HUES6 (cell line): ENCODE data around the gene EFNB3.

Experiments
- H3K27ac ChIP-seq: 2 replicates; pipeline ENCODE4 v1.7.0; 2013; ENCODE audit warnings: low read depth, mild to moderate bottlenecking, low read length, inconsistent platforms
- H3K27me3 ChIP-seq: 2 replicates; pipeline ENCODE4 v1.6.1; 2013; ENCODE audit warnings: low read length; ENCODE audit not compliant: control insufficient read depth, insufficient read depth
- H3K36me3 ChIP-seq: 2 replicates; pipeline ENCODE4 v1.6.1; 2013; ENCODE audit warnings: low read length; ENCODE audit not compliant: control insufficient read depth, insufficient read depth
- H3K4me1 ChIP-seq: 2 replicates; pipeline ENCODE4 v1.6.1; 2013; ENCODE audit warnings: low read length; ENCODE audit not compliant: control insufficient read depth, insufficient read depth
- H3K4me3 ChIP-seq: 2 replicates; pipeline ENCODE4 v1.5.1; 2013; ENCODE audit warnings: low read depth, low read length
- H3K9ac ChIP-seq: one replicate; pipeline ENCODE4 v1.6.1; 2013; ENCODE audit warnings: mild to moderate bottlenecking, low read length
- H3K9me3 ChIP-seq: 2 replicates; pipeline ENCODE4 v1.6.1; 2013; ENCODE audit warnings: low read depth, low read length; ENCODE audit not compliant: control insufficient read depth, insufficient read depth

Gene EFNB3

DNA sequence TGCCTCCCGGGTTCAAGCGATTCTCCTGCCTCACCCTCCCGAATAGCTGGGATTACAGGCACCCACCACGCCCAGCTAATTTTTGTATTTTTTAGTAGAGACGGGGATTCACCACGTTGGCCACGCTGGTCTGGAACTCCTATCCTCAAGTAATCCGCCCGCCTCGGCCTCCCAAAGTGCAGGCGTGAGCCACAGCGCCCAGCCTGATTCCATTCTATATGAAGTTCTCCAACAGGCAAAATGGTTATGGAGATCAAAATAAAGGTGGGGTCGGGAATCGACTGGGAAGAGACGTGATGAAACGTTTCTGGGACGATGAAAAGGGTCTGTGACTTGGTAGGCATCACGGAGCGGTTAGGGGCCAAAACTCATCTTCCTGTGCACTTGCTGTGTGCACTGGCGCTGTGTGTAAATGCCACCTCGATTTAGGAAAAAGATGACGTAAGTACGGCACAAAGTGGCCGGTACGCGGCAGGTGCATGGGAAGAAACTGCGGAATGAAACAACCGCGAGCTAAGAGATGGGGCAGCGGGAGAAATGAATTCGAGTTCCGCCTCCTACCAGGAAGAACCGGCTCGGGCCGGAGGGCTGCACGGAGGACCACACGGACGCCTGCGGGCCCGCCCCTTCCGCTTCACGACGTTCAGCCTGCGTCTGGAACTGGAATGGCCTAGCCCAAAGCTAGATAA lies 19.3 kb upstream of the EFNB3 start:
- Histone ChIP-seq H3K27me3 (no peaks in the 10 kb centered on the region), H3K9me3 (no peaks in the 10 kb centered on the region), H3K4me3 (peak overlapping the region; percentile 85), H3K27ac (peak overlapping the region; percentile 99), H3K36me3 (peaks cover 15% of the 10 kb centered on the region; the same call in 1 of the 2 replicates), H3K9ac (peak overlapping the region; percentile 98), H3K4me1 (peaks cover 14% of the 10 kb centered on the region; the same call in 1 of the 2 replicates)

DNA sequence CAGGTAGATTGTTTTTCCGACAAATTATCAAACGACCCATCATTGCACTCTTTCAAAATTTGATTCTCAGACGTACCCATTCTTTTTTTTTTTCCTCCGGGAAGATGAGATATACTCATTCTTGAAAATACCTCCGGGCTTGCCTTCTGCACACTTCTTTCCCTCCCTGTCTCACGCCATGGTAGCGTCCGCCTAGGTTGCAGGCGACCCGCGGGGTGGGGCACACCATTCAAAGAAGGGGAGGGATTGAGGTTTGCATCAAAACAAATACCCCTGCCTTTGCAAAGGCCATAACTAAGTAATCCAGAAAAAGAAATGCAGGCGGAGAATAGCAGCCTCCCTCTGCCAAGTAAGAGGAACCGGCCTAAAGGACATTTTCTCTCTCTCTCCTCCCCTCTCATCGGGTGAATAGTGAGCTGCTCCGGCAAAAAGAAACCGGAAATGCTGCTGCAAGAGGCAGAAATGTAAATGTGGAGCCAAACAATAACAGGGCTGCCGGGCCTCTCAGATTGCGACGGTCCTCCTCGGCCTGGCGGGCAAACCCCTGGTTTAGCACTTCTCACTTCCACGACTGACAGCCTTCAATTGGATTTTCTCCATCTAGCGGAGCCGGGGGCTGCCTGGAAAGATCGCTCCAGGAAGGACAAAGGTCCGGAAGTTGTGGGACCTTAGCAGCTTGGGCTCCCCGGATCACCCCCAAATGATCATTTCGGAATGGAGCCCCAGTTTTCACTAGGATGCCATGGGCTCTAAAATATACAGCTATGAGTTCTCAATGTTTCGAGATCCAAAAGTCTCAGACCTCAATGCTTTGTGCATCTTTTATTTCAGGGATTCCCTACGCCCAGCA lies 18.6 kb upstream of the EFNB3 start:
- peak overlapping the region; percentile 99 for H3K27ac ChIP-seq
- peaks cover 14% of the 10 kb centered on the region; the same call in 1 of the 2 replicates for H3K4me1 ChIP-seq
- H3K36me3 ChIP-seq, result peaks cover 15% of the 10 kb centered on the region; the same call in 1 of the 2 replicates
- H3K9me3 ChIP-seq, result no peaks in the 10 kb centered on the region
- H3K27me3 ChIP-seq, result no peaks in the 10 kb centered on the region
- peak overlapping the region; percentile 98 for H3K9ac ChIP-seq
- peak overlapping the region; percentile 85 for H3K4me3 ChIP-seq

DNA sequence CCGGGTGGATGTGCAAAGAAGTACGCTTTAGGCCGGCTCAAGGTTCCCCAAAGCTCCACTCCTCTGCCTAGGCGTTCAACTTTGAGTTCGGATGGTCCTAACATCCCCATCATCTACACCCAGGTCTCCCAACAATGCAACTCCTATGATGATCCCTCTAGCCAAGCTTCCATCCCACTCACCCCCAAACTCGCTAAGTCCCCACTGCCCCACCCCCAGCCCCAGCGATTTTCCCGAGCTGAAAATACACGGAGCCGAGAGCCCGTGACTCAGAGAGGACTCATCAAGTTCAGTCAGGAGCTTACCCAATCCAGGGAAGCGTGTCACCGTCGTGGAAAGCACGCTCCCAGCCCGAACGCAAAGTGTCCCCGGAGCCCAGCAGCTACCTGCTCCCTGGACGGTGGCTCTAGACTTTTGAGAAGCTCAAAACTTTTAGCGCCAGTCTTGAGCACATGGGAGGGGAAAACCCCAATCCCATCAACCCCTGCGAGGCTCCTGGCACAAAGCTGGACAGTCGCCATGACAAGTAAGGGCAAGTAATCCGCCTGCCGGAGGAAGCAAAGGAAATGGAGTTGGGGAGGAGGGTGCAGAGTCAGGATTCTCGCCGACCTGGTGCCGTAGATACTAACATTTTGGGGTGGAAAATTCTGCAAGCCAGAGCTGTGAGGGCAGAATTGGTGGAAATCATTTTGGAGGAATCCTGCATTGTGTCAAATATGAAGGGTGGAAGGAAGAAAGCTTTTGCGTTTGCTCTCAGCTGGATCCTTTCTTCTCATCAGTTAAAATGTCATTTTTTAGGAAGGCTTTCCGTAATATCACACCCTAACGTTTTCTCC lies 17.7 kb upstream of the EFNB3 start, which contains the start of gene TP53:
Gene TP53, minus strand, starts transcription at position 419 of the 836 bp plus-strand sequence. CDS start 10,896 bp downstream, outside the sequence.
- no peaks in the 10 kb centered on the region for H3K9me3 ChIP-seq
- peak within 1 kb of the TSS; percentile 85 for H3K4me3 ChIP-seq
- H3K4me1 ChIP-seq, result peaks cover 14% of the 10 kb centered on the region; the same call in 1 of the 2 replicates
- peak within 1 kb of the TSS; percentile 98 for H3K9ac ChIP-seq
- no peaks in the 10 kb centered on the region for H3K27me3 ChIP-seq
- H3K36me3 ChIP-seq, result peaks cover 15% of the 10 kb centered on the region; the same call in 1 of the 2 replicates
- H3K27ac ChIP-seq, result peak within 1 kb of the TSS; percentile 99

DNA sequence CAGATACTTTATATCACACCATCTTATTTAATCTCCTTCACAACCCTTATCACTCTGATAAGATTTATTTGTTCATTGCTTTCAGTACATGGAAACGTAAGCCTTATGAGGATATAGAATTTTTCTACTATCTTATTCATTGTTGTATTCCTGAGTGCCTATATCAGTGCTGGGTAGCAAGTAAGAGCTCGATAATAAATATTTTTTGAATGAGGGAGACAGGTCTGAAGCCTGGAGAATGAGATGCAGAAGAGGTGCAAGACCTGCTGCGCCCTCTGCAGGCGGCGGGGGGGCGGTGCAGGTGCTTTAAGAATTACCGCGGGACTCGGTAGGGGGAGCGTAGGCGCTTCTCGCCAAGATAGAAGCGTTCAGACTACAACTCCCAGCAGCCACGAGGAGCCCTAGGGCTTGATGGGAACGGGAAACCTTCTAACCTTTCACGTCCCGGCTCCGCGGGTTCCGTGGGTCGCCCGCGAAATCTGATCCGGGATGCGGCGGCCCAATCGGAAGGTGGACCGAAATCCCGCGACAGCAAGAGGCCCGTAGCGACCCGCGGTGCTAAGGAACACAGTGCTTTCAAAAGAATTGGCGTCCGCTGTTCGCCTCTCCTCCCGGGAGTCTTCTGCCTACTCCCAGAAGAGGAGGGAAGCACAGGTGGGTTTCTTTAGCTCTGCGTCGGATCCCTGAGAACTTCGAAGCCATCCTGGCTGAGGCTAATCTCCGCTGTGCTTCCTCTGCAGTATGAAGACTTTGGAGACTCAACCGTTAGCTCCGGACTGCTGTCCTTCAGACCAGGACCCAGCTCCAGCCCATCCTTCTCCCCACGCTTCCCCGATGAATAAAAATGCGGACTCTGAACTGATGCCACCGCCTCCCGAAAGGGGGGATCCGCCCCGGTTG lies 16.8 kb upstream of the EFNB3 start, which contains the start of gene WRAP53:
Gene WRAP53, plus strand, starts transcription at position 570 of the 900 bp plus-strand sequence. Its CDS starts 172 bp downstream, at position 742.
- Histone ChIP-seq H3K27me3 (no peaks in the 10 kb centered on the region), H3K4me3 (peak within 1 kb of the TSS; percentile 85), H3K36me3 (peaks cover 14% of the 10 kb centered on the region), H3K4me1 (peaks cover 14% of the 10 kb centered on the region; the same call in 1 of the 2 replicates), H3K9me3 (no peaks in the 10 kb centered on the region), H3K27ac (peak within 1 kb of the TSS; percentile 99), H3K9ac (peak within 1 kb of the TSS; percentile 98)

DNA sequence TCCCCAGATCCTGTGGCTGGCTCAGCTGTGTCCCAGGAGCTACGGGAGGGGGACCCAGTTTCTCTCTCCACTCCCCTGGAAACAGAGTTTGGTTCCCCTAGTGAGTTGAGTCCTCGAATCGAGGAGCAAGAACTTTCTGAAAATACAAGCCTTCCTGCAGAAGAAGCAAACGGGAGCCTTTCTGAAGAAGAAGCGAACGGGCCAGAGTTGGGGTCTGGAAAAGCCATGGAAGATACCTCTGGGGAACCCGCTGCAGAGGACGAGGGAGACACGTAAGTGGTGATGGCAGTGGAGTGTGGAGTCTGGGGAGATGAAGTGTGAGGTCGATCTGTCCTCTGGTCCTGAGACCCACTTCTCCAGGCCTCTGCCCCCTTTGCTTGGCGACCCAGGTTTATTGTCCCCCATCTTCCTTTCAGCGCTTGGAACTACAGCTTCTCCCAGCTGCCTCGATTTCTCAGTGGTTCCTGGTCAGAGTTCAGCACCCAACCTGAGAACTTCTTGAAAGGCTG lies 16.1 kb upstream of the EFNB3 start:
- peaks cover 16% of the 10 kb centered on the region for H3K36me3 ChIP-seq
- H3K27ac ChIP-seq, result no peak overlapping the region
- H3K4me1 ChIP-seq, result peaks cover 14% of the 10 kb centered on the region; the same call in 1 of the 2 replicates
- H3K27me3 ChIP-seq, result no peaks in the 10 kb centered on the region
- H3K4me3 ChIP-seq, result peak overlapping the region; percentile 65
- no peaks in the 10 kb centered on the region for H3K9me3 ChIP-seq
- peak overlapping the region; percentile 74 for H3K9ac ChIP-seq

DNA sequence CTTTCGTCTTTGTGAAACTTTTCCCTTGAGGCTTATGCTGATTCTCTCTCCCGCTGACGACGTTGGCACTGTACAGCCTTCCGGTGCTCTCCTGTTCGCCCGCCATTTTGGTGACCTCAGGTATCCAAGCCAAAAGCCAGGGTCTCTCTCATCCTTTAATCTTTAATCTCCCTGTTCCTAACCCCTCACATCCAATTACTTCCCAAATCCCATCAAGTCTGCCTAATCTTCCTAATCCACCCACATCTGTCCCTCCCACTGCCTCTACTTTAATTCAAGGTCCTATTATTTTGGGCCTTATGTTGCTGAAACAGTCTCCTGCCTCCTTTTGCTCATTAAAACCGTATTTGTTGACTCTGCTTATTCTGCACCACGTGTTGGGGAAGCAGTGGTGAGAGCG lies 9.4 kb upstream of the EFNB3 start:
- Histone ChIP-seq H3K9ac (no peak overlapping the region), H3K4me1 (no peaks in the 10 kb centered on the region), H3K36me3 (peaks cover 19% of the 10 kb centered on the region), H3K27ac (no peak overlapping the region), H3K4me3 (no peak overlapping the region), H3K27me3 (no peaks in the 10 kb centered on the region), H3K9me3 (no peaks in the 10 kb centered on the region)

DNA sequence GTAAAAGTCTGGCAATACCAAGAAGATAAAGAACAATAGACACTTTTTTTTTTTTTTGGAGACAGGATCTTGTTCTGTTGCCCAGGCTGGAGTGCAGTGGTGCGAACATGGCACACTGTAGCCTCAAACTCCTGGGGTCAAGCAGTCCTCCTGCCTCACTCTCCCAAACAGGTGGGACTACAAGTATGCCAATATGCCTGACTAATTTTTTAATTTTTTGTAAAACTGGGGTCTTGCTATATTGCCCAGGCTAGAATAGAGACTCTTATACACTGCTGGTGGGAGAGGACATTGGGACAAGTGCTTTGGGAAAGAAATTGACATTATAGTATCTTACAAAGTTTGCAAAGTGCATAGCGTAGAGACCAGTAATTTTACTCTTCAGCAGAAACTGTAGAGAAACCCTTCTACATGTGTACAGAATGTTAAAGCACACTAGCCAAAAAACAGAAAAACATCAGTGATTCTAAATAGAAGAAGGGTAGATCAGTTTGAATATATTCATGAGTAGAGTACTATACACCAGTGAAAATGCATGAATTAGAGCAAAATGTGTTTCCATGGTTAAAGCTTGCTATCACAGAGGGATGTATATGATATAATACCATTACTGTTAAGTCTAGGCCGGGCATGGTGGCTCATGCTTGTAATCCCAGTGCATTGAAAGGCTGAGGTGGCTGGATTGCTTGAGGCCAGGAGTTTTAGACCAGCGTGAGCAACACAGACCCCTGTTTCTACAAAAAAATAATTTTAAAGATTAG lies 7.0 kb upstream of the EFNB3 start:
- Histone ChIP-seq H3K36me3 (peaks cover 25% of the 10 kb centered on the region), H3K4me1 (peaks cover under 1% of the 10 kb centered on the region; the same call in 1 of the 2 replicates), H3K27ac (no peak overlapping the region), H3K9me3 (no peaks in the 10 kb centered on the region), H3K9ac (no peak overlapping the region), H3K4me3 (no peak overlapping the region), H3K27me3 (no peaks in the 10 kb centered on the region)

DNA sequence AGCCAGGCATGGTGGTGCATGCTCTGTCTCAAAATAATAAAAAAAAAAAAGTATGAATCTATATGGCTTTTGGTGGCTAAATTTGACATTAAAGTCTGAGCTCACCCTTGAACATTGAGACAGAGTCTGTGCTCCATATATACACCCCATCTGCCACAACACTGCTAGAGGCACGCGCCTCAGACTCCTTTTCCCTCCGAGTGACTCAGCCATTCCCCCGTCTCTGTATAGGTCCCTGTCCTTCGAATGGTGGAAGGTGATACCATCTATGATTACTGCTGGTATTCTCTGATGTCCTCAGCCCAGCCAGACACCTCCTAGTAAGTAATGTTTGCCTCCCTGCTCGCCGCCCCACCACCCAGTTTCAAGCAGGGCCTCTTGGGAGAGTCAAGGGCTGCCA lies 4.5 kb upstream of the EFNB3 start:
- Histone ChIP-seq H3K36me3 (peaks cover 13% of the 10 kb centered on the region), H3K4me1 (peaks cover 13% of the 10 kb centered on the region), H3K4me3 (no peak overlapping the region), H3K9ac (no peak overlapping the region), H3K27ac (no peak overlapping the region), H3K27me3 (no peaks in the 10 kb centered on the region), H3K9me3 (no peaks in the 10 kb centered on the region)

DNA sequence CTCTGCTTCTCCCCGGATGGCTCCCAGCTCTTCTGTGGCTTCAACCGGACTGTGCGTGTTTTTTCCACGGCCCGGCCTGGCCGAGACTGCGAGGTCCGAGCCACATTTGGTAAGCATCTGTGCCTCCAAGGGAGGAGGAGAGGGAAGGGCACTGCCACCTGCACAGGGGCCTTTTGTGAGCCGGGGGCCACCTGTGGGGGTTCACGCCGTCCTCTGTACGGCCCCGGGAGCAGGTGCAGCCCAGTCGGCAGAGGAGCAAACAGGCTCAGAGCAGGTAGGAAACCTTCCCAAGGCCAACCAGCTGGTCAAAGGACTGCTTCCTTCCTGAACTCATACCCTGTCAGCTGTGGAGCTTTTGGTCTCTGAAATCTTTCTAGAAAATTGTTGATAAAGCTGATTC lies 3.3 kb upstream of the EFNB3 start:
- Histone ChIP-seq H3K36me3 (peaks cover 9% of the 10 kb centered on the region), H3K9ac (no peak overlapping the region), H3K27ac (no peak overlapping the region), H3K9me3 (no peaks in the 10 kb centered on the region), H3K4me3 (no peak overlapping the region), H3K27me3 (peaks cover 11% of the 10 kb centered on the region), H3K4me1 (peaks cover 22% of the 10 kb centered on the region)
